ENCODE data around the gene ELAVL4. TPM values are rescaled to one million over a fixed set of nuclear protein-coding genes. Genes with fewer than 3 reads are reported as not detected.

Gene ELAVL4
- total and polyA plus RNA-seq, 2 of the 8 experiments (the other 6 are each of a cell fraction or from before 2014, with no cell fraction given) = 0.21 to 0.89 TPM

DNA sequence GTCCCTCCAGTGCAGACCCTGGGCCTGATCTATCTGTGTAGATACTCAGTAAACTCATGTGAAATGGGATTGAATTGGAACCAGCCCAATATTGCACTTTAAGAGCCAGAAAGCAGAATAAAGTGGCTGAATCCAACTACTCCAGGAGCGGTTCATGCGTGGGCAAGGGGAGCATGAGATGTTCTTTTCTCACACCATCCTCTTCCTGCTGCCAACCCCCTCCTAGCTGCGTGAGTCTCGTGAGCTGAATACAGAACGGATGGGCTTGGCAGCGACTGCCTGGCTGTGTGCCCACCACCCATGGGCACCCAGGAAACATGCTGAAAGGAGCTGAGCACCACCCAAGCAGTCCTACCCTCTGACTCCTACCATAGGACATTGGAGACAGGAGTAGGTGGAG is 128.3 kb downstream of the ELAVL4 start:
- WGBS, 2 experiments (ENCODE audit: extremely low coverage in 1 of 2, insufficient coverage in 1 of 2, insufficient read length in 1 of 2, insufficient replicate concordance in 2 of 2, low coverage in 1 of 2, low lambda C conversion rate in 2 of 2, missing lambda C conversion rate in 1 of 2) = 82% methylated on average over 6 of the region's 6 CpGs; no CpG with 5 or more reads in 1 of the 2 experiments
- CTCF ChIA-PET (ENCODE audit: partially characterized antibody) = no interaction called here
- TF ChIP-seq CHD1 (IDR thresholded peaks at IDR 0.05; ENCODE audit: low read depth, low read length) (no peak), KDM5A (IDR thresholded peaks at IDR 0.05; ENCODE audit: low read length) (no peak), YY1 (IDR thresholded peaks at IDR 0.05; ENCODE audit: low read depth, low read length) (no peak), RFX5 (IDR thresholded peaks at IDR 0.05; ENCODE audit: borderline replicate concordance, low read depth, low read length) (no peak), FOSL1 (IDR thresholded peaks at IDR 0.05; ENCODE audit: insufficient read depth, low read depth, low read length) (no peak), SIN3A (conservative IDR thresholded peaks at IDR 0.05 in 1 of 2, IDR thresholded peaks at IDR 0.05 in 1 of 2; ENCODE audit: low read depth in 1 of 2, low read length in 2 of 2) (no peak)

More for the DNA sequence above, 128.3 kb downstream of the ELAVL4 start:
- no peak overlapping the region for H2BK120ac ChIP-seq (replicated peaks; ENCODE audit: low read depth, low read length)
- no peak overlapping the region for H3K9ac ChIP-seq (replicated peaks in 1 of 4; ENCODE audit: extremely low read depth in 1 of 4, low read depth in 3 of 4, low read length in 3 of 4)
- no peak overlapping the region for H3K56ac ChIP-seq (replicated peaks; ENCODE audit: insufficient read length, low read depth, low read length)
- no peak overlapping the region for H3K27ac ChIP-seq (ENCODE audit: low read depth, low read length)
- H3K79me1 ChIP-seq (ENCODE audit: low read depth, low read length) = no peaks in the 10 kb centered on the region
- H3K14ac ChIP-seq (ENCODE audit: insufficient read length) = no peak overlapping the region
- no peaks in the 10 kb centered on the region for H4K20me1 ChIP-seq (replicated peaks in 1 of 2; ENCODE audit: control insufficient read depth in 1 of 2, insufficient read depth in 2 of 2, low read length in 2 of 2)
- FAIRE-seq = no peak
- H2BK20ac ChIP-seq (ENCODE audit: low read length) = no peak overlapping the region
- H3K4me3 ChIP-seq (ENCODE audit: extremely low read depth in 1 of 4, insufficient read depth in 2 of 4, low read depth in 3 of 4, low read length in 4 of 4) = no peak overlapping the region
- H3K23ac ChIP-seq (ENCODE audit: insufficient read length) = no peak overlapping the region
- H3K4me2 ChIP-seq (ENCODE audit: insufficient read depth in 1 of 2, low read depth in 2 of 2, low read length in 2 of 2) = no peak overlapping the region
- H4K91ac ChIP-seq (replicated peaks; ENCODE audit: insufficient read length, low read length) = no peak overlapping the region
- H3K36me3 ChIP-seq (ENCODE audit: control insufficient read depth in 2 of 4, insufficient read depth in 4 of 4, low read length in 3 of 4) = no peaks in the 10 kb centered on the region
- H4K5ac ChIP-seq (ENCODE audit: insufficient read length, low read depth, low read length) = no peak overlapping the region
- H2BK5ac ChIP-seq (ENCODE audit: low read depth, low read length) = no peak overlapping the region
- no peaks in the 10 kb centered on the region for H3K4me1 ChIP-seq (replicated peaks in 1 of 4; ENCODE audit: control insufficient read depth in 3 of 4, insufficient read depth in 4 of 4, low read length in 3 of 4)
- H3K9me3 ChIP-seq (ENCODE audit: insufficient read depth in 2 of 2, low read depth in 1 of 2, low read length in 1 of 2) = peaks cover 36 to 57% of the 10 kb centered on the region in 2 experiments; a peak in 3 of 4 replicates
- POLR2A ChIA-PET (ENCODE audit: partially characterized antibody) = no interaction called here
- no peaks in the 10 kb centered on the region for H3K23me2 ChIP-seq (ENCODE audit: low read depth, low read length)
- no peak overlapping the region for H4K8ac ChIP-seq (ENCODE audit: extremely low read depth, insufficient read depth, low read length)
- no peak overlapping the region for H2BK15ac ChIP-seq (ENCODE audit: low read length)
- no peak overlapping the region for H3K18ac ChIP-seq (ENCODE audit: extremely low read depth, low read length)
- H2BK12ac ChIP-seq (ENCODE audit: low read depth, low read length) = no peak overlapping the region
- no peaks in the 10 kb centered on the region for H3K27me3 ChIP-seq (replicated peaks in 1 of 4; ENCODE audit: control insufficient read depth in 3 of 4, extremely low read depth in 1 of 4, insufficient read depth in 3 of 4, low read length in 3 of 4)
- H2AFZ ChIP-seq (ENCODE audit: low read length) = no peak overlapping the region
- DNase-seq (ENCODE audit: low read depth in 1 of 2, low spot score in 2 of 2) = no peak
- no peak overlapping the region for H2AK5ac ChIP-seq (ENCODE audit: low read depth, low read length)
- no peak overlapping the region for H3K4ac ChIP-seq (replicated peaks; ENCODE audit: insufficient read length, low read depth, low read length)
- no peaks in the 10 kb centered on the region for H3K79me2 ChIP-seq (ENCODE audit: control insufficient read depth in 1 of 2, insufficient read depth in 2 of 2, low read length in 2 of 2)
